ENCODE results near the gene NGEF. TPM values are rescaled to one million over a fixed set of nuclear protein-coding genes. Genes with fewer than 3 reads are reported as not detected.

The NGEF gene
- total and polyA plus RNA-seq, 3 experiments from 2014 or later, result 0.38 TPM; not detected in 2

GRCh38 chr2:233041722-233042323 lies 28.8 kb upstream of the NGEF start:
- DNase-seq, result no peak
- Mint-ChIP-seq H3K27ac (no peak overlapping the region), H3K4me1 (no peaks in the 10 kb centered on the region), H3K27me3 (peaks cover 10 to 12% of the 10 kb centered on the region in 2 donors), H3K9me3 (no peaks in the 10 kb centered on the region), H3K36me3 (no peaks in the 10 kb centered on the region), H3K4me3 (no peak overlapping the region)
- H3K36me3 ChIP-seq (ENCODE audit: insufficient read depth, low read length), result no peaks in the 10 kb centered on the region
- ChIA-PET POLR2A (no interaction called here), CTCF (interaction anchor here (1.9 kb wide), 1 partner anchor 12 kb away, joined by 7 read pairs; no protein-coding TSS in a partner anchor)
- H3K27me3 ChIP-seq (ENCODE audit: insufficient read depth, low read length, poor library complexity, severe bottlenecking), result no peaks in the 10 kb centered on the region
- H3K4me3 ChIP-seq (ENCODE audit: low read length), result no peak overlapping the region
- no peak overlapping the region for H3K27ac ChIP-seq (ENCODE audit: low read depth, low read length)
- no peaks in the 10 kb centered on the region for H3K9me3 ChIP-seq (ENCODE audit: low read length)
- no peaks in the 10 kb centered on the region for H3K4me1 ChIP-seq (ENCODE audit: insufficient read depth, low read length)

GRCh38 chr2:233040571-233040970 lies 27.5 kb upstream of the NGEF start:
- Mint-ChIP-seq H3K36me3 (no peaks in the 10 kb centered on the region), H3K4me1 (no peaks in the 10 kb centered on the region), H3K27me3 (peaks cover 10 to 12% of the 10 kb centered on the region in 2 donors), H3K9me3 (no peaks in the 10 kb centered on the region), H3K4me3 (no peak overlapping the region), H3K27ac (peak overlapping the region in 1 of 8 donors; percentile 57)
- Histone ChIP-seq H3K36me3 (ENCODE audit: insufficient read depth, low read length) (no peaks in the 10 kb centered on the region), H3K4me1 (ENCODE audit: insufficient read depth, low read length) (no peaks in the 10 kb centered on the region), H3K9me3 (ENCODE audit: low read length) (no peaks in the 10 kb centered on the region), H3K27me3 (ENCODE audit: insufficient read depth, low read length, poor library complexity, severe bottlenecking) (no peaks in the 10 kb centered on the region), H3K27ac (ENCODE audit: low read depth, low read length) (no peak overlapping the region), H3K4me3 (ENCODE audit: low read length) (no peak overlapping the region)
- CTCF ChIA-PET, result no interaction called here
- POLR2A ChIA-PET, result no interaction called here
- DNase-seq, result no peak

DNA sequence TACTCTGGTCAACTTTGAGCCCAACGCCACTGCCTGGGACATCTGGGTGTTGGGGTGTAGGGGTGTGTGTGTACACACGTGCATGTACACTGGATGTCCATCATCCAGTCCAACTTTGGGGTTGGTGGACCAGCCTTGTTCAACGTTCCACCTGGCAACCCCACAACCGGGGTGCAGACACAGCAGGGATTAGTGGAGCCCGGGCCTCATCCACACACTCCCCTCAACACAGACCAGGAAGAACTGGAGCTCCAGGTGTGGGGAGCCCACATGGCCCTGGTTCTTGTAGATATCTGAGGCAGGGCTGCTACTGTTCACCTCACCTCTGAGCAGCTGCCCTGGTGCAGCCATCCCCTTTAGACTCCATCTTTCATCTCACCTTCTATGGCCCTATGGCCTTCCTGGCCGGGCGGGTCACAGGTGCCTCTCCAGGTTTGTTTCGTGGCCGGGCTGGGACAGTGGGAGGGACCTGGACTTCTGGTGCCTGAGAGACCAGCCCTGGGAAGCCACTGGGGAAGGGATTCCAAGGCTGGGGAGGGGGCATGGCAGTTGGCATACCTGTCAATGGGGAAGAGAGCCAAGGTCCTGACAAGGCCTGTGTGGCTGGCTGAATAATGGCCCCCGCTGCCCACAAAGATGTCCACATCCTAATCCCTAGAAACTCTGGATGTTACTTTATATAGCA lies 26.9 kb upstream of the NGEF start:
- Histone ChIP-seq H3K27ac (ENCODE audit: low read depth, low read length) (no peak overlapping the region), H3K4me3 (ENCODE audit: low read length) (no peak overlapping the region), H3K4me1 (ENCODE audit: insufficient read depth, low read length) (no peaks in the 10 kb centered on the region), H3K9me3 (ENCODE audit: low read length) (no peaks in the 10 kb centered on the region), H3K27me3 (ENCODE audit: insufficient read depth, low read length, poor library complexity, severe bottlenecking) (no peaks in the 10 kb centered on the region), H3K36me3 (ENCODE audit: insufficient read depth, low read length) (no peaks in the 10 kb centered on the region)
- ChIA-PET POLR2A (no interaction called here), CTCF (no interaction called here)
- Mint-ChIP-seq H3K4me1 (no peaks in the 10 kb centered on the region), H3K36me3 (no peaks in the 10 kb centered on the region), H3K9me3 (no peaks in the 10 kb centered on the region), H3K27ac (no peak overlapping the region), H3K27me3 (peaks cover 10 to 12% of the 10 kb centered on the region in 2 donors), H3K4me3 (no peak overlapping the region)
- no peak for DNase-seq

DNA sequence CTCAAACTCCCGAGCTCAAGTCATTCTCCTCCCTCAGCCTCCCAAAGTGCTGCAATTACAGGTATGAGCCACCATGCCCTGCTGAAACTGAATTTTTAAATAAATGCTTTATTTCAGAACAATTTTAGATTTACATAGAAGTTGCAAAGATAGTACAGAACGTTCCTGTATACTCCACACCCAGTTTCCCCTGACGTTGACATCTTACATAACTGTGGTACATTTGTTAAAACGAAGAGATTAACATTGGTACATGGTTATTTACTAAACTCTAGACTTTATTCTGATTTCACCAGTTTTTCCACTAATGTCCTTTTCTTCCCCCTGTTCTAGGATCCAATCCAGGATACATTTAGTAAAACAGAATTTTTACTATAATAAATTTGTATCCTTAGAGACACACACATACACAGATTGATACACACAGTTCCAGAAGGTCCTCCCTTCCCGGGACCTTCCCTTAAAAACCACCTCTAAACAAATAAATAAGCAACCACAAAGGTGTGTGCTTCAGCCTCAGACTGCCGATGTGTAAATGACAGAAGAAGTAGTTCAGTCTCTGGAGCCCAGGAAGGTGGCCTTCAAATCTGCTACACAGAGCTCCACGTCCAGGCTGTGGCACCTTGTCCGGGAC lies 26.3 kb upstream of the NGEF start:
- no peak for DNase-seq
- Mint-ChIP-seq H3K4me3 (no peak overlapping the region), H3K27me3 (peaks cover 10 to 12% of the 10 kb centered on the region in 2 donors), H3K4me1 (no peaks in the 10 kb centered on the region), H3K9me3 (no peaks in the 10 kb centered on the region), H3K36me3 (no peaks in the 10 kb centered on the region), H3K27ac (no peak overlapping the region)
- CTCF ChIA-PET, result no interaction called here
- no peaks in the 10 kb centered on the region for H3K27me3 ChIP-seq (ENCODE audit: insufficient read depth, low read length, poor library complexity, severe bottlenecking)
- POLR2A ChIA-PET, result no interaction called here
- no peaks in the 10 kb centered on the region for H3K36me3 ChIP-seq (ENCODE audit: insufficient read depth, low read length)
- H3K9me3 ChIP-seq (ENCODE audit: low read length), result no peaks in the 10 kb centered on the region
- no peak overlapping the region for H3K27ac ChIP-seq (ENCODE audit: low read depth, low read length)
- no peaks in the 10 kb centered on the region for H3K4me1 ChIP-seq (ENCODE audit: insufficient read depth, low read length)
- no peak overlapping the region for H3K4me3 ChIP-seq (ENCODE audit: low read length)

DNA sequence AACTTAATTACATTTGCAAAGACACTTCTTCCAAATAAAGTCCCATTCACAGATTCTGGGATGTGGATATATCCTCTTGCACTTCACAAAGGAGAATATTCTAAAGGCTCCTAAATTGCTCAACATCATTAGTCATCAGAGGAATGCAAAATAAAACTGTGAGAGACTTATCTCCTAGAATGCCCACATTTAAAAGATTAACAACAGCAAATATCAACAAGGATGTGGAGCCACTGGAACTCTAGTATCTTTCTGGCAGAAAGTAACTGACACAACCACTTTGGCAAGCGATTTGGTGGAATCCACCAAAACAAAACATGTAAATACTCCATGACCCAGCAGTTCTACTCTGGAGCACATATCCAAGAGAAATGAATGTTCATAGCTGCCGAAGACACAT lies 24.0 kb upstream of the NGEF start:
- no peaks in the 10 kb centered on the region for H3K27me3 ChIP-seq (ENCODE audit: insufficient read depth, low read length, poor library complexity, severe bottlenecking)
- Mint-ChIP-seq H3K27me3 (peaks cover under 1 to 7% of the 10 kb centered on the region in 2 donors), H3K27ac (no peak overlapping the region), H3K9me3 (no peaks in the 10 kb centered on the region), H3K36me3 (no peaks in the 10 kb centered on the region), H3K4me3 (no peak overlapping the region), H3K4me1 (no peaks in the 10 kb centered on the region)
- POLR2A ChIA-PET, result no interaction called here
- H3K9me3 ChIP-seq (ENCODE audit: low read length), result no peaks in the 10 kb centered on the region
- no peaks in the 10 kb centered on the region for H3K4me1 ChIP-seq (ENCODE audit: insufficient read depth, low read length)
- CTCF ChIA-PET, result interaction anchor here (1.0 kb wide), 1 partner anchor 228 kb away, joined by 4 read pairs; no protein-coding TSS in a partner anchor
- no peaks in the 10 kb centered on the region for H3K36me3 ChIP-seq (ENCODE audit: insufficient read depth, low read length)
- DNase-seq, result no peak
- no peak overlapping the region for H3K4me3 ChIP-seq (ENCODE audit: low read length)
- H3K27ac ChIP-seq (ENCODE audit: low read depth, low read length), result no peak overlapping the region

GRCh38 chr2:233036162-233036838 lies 23.2 kb upstream of the NGEF start:
- Histone ChIP-seq H3K9me3 (ENCODE audit: low read length) (no peaks in the 10 kb centered on the region), H3K4me1 (ENCODE audit: insufficient read depth, low read length) (no peaks in the 10 kb centered on the region), H3K27me3 (ENCODE audit: insufficient read depth, low read length, poor library complexity, severe bottlenecking) (no peaks in the 10 kb centered on the region), H3K36me3 (ENCODE audit: insufficient read depth, low read length) (no peaks in the 10 kb centered on the region), H3K27ac (ENCODE audit: low read depth, low read length) (no peak overlapping the region), H3K4me3 (ENCODE audit: low read length) (no peak overlapping the region)
- Mint-ChIP-seq H3K27me3 (peaks cover 0 to 4% of the 10 kb centered on the region in 2 donors), H3K4me1 (no peaks in the 10 kb centered on the region), H3K27ac (no peak overlapping the region), H3K9me3 (no peaks in the 10 kb centered on the region), H3K36me3 (no peaks in the 10 kb centered on the region), H3K4me3 (no peak overlapping the region)
- CTCF ChIA-PET, result no interaction called here
- DNase-seq, result no peak
- POLR2A ChIA-PET, result no interaction called here

DNA sequence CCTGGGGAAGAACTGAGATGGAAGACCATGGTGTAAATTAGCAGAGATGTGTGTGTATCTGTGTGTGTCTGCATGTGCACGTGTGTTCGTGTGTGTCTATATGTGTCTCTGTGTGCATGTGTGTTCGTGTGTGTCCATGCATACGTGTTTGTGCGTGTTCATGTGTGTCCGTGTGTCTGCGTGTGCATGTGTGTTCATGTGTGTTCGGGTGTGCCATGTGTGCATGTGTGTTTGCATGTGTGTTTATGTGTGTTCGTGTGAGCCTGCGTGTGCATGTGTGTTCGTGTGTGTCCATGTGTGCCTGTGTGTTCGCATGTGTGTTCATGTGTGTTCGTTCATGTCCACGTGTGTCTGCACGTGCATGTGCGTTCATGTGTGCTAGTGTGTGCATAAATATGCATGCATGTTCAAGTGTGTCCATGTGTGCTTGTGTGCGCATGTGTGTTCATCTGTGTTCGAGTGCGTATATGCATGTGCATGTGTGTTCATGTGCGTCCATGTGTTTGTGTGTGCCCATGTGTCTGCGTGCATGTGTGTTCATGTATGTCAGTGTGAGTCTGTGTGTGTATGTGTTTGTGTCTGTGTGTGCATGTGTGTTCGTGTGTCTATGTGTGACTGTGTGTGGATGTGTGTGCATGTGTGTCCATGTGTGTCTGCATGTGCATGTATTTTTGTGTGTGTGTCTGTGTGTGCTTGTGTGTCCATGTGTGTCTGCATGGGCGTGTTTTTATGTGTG lies 22.5 kb upstream of the NGEF start:
- no peak overlapping the region for H3K27ac ChIP-seq (ENCODE audit: low read depth, low read length)
- Mint-ChIP-seq H3K4me3 (no peak overlapping the region), H3K27ac (no peak overlapping the region), H3K36me3 (no peaks in the 10 kb centered on the region), H3K27me3 (peaks cover 0 to 4% of the 10 kb centered on the region in 2 donors), H3K9me3 (no peaks in the 10 kb centered on the region), H3K4me1 (no peaks in the 10 kb centered on the region)
- no peaks in the 10 kb centered on the region for H3K27me3 ChIP-seq (ENCODE audit: insufficient read depth, low read length, poor library complexity, severe bottlenecking)
- ChIA-PET CTCF (no interaction called here), POLR2A (no interaction called here)
- no peak for DNase-seq
- no peaks in the 10 kb centered on the region for H3K9me3 ChIP-seq (ENCODE audit: low read length)
- H3K4me1 ChIP-seq (ENCODE audit: insufficient read depth, low read length), result no peaks in the 10 kb centered on the region
- no peak overlapping the region for H3K4me3 ChIP-seq (ENCODE audit: low read length)
- no peaks in the 10 kb centered on the region for H3K36me3 ChIP-seq (ENCODE audit: insufficient read depth, low read length)

Measured in CD8-positive, alpha-beta memory T cell (primary cell).